HG03064 (cell line): ENCODE data around the gene HMHB1.

ENCODE experiments used
- ATAC-seq: cut with Tn5 transposase; IDR thresholded peaks from one replicate; pipeline ENCODE4 v1.9.1; 2021; ENCODE audit warnings: low read depth; ENCODE audit not compliant: unreplicated experiment

HMHB1 gene

GRCh38 chr5:143812085-143812705 is at the start of gene HMHB1:
HMHB1 (plus strand) TSS chr5:143812161.
- peak; percentile 59 for ATAC-seq

GRCh38 chr5:143762636-143763220 is 49.2 kb upstream of the HMHB1 start:
- no peak for ATAC-seq

DNA sequence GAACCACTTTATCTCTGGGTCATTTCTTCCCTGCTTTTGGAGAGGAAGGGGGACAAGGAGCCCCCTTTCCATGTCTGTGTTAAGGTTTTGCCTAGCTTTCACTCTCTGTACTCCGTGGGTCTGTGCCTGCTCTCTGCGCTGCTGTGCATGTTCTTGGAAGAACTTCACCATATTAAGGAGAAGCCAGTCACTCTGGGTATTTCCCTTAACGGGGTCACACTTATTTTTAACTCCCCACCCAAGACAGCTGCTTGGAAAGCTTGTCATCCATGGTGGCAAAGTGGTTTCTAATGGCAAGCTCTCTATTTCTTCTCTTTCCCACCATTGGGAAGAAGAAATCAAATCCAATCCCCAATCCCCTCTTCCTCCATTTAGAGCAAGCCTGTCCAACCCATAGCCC is 44.8 kb upstream of the HMHB1 start:
- ATAC-seq = no peak

DNA sequence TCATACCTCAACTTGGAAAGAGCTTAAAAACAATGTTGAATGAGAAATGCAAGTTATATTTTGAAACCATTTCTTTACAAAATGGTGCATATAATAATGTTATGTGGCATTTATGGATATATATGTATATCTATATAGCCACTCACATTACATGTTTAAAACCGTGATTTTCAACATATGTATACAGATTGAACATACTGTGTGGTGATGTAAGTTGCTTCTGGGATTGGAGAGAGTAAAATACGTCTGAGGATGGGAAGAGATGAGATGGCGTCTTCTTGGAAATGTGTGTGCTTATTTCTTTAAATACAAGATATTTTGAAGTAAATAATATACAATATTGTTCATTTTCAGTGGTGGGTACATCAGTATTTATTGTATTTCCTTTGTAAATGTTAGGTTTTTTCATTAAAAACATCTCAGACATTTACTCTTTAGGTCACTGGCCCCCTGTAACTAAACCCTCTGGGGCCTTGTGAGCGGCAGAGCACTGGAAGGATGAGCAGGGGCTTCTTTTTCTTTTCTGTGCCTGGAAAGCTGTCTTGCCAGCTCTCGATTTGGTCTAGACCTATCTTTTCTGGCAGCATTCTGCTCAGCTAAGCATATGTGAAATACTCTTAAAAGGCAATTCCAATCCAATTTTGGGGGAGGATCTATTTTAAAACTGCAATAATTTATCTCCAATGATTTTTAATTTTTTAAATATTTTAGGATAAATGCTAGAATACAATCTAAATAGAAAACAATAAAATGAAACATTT is 42.8 kb upstream of the HMHB1 start:
- ATAC-seq = no peak

GRCh38 chr5:143770450-143770849 is 41.5 kb upstream of the HMHB1 start:
- ATAC-seq = no peak

DNA sequence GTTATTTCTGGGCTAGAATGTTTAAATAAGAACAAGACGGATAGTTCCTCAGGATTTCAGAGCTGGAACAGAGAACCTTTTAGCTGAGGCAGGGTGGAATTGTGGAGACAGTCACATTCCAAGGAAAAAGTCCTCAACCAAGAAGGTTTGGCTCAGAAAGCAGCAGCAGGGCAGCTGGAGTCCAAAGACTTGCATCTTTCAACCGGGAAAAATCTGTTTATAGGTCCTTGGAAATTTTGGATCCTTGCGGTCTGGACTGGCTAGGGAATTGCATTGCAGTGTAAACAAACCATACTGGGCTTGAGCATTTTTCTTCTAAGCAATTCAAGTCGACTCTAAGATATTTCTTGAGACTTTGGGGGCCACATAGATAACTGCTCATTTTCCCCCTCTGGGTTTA is 40.8 kb upstream of the HMHB1 start:
- no peak for ATAC-seq

- ATAC-seq = no peak
Measured at GRCh38 chr5:143771602-143772001, 40.4 kb upstream of the HMHB1 start.

GRCh38 chr5:143772621-143773020 is 39.3 kb upstream of the HMHB1 start:
- ATAC-seq = no peak

- no peak for ATAC-seq
Measured at GRCh38 chr5:143775258-143775657, 36.7 kb upstream of the HMHB1 start.

- no peak for ATAC-seq
Measured at GRCh38 chr5:143776951-143777350, 35.0 kb upstream of the HMHB1 start.

GRCh38 chr5:143779506-143779905 is 32.5 kb upstream of the HMHB1 start:
- no peak for ATAC-seq

DNA sequence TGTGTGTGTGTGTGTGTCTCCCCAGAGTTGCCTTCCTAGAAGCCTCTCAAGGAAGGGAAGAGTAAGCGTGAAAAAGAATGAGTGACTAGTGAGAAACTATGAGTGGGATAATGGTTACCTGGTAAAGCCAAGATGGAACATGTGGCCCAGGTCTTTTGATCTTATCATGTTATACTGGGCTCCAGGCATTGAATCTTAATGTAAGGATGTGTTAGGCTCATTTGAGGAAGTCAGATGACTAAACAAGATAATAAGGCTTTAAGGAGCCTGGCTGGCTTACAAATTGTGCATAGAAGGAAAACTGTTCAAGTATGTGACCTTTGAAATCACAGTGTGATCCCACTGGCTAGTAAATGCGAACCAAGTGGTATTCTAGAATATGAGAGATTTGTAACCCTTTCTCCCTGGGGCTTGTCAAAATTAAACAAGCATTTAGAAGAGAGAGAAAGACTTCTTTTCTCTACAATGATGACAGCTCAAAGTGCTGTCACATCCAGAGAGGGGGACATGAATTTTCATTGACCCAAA is 29.9 kb upstream of the HMHB1 start:
- no peak for ATAC-seq

DNA sequence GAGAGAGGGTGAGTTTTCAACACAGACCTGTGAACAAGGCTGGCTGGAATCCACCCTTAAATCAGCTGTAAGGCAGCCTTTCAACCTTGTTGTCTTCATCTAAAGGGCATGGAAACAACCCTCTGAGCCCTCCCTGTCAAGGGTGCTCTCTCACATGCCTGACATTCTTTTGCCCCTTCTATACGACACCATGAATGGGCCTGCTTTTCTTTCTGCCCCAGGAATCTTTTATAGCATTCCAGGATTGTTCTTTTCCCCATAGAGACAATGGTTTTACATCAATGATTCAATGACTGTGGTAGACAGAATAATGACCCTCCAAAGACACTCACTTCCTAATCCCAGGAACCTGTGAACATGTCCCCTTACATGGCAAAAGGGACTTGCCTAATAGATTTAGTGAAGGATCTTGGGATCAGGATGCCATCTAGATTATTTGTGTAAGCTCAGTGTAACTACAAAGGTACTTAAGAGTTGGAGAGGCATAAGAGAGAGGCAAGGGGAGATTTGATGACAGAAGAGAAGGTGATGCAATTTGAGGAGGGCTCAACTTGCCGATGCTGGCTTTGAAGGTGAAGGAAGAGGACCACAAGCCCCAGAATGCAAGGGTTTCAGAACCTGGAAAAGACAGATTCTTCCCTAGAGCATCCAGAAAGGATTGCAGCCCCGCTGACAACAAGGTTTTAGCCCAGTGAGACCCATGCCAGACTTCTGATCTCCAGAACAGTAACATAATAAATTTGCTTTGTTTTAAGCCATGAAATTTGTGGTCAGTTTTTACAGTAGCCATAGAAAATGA is 29.2 kb upstream of the HMHB1 start:
- no peak for ATAC-seq

- no peak for ATAC-seq
Measured at GRCh38 chr5:143788401-143788800, 23.6 kb upstream of the HMHB1 start.

- ATAC-seq = no peak
Measured at GRCh38 chr5:143790457-143791112, 21.4 kb upstream of the HMHB1 start.

DNA sequence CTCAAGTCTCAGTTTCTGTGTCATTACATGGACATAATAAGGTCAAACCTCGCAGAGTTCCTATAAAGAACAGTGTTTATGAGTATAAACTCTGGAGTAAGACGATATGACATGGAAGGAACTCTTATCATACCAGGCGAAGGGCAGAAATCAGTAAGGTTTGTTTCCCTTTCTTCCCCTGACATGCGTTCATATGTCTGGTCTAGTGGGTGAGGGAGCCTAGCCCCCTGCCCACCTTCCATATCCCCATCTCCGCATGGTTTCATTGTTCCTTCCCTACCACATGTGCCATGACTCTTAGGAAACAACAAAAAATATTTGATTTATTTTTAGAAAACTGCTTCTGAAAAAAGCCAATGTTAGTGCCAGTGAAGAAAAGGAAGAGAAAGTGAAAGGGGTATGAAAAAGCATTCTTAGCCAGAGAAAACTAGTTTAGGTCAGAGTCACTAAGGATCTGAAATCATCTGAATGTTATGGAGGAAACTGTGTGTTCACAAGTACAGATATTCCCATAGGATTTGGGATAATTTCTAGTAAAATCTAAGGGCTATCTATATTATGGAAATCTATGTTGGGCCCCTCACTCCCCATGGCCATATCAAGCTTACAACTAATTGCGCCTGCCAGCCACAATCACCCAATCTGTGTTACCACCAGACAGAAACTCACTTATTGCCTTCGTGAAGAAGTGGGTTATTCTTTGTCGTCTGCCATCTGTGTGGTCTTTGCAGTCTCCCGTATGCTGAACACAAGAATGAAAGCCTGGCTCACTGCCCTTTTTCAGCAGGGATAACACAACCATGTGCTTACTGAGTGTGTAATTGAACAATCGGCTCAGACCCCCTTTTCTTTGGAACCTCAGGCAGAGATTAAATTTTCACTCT is 19.9 kb upstream of the HMHB1 start:
- ATAC-seq = no peak

DNA sequence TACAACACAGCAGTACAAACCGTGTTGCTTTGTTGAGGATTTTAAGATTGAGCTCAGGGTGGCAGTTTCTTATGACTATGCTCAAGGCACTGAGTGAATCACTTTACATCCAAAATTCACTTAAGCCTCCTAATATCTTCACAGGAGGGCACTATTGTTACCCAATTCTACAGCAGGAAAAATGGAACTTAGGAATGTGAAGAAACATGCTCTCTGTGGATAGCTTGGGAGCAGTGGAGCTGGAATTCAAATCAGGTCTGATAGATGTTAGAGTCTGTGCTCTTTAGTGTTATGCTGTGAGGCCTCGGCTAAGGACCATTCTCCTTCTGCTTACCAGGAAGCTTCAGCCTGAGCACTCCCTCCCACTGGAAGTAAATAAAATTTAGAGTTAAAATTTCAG is 18.7 kb upstream of the HMHB1 start:
- no peak for ATAC-seq

GRCh38 chr5:143796125-143796524 is 15.8 kb upstream of the HMHB1 start:
- no peak for ATAC-seq

- no peak for ATAC-seq
Measured at GRCh38 chr5:143796753-143797152, 15.2 kb upstream of the HMHB1 start.
